SH-SY5Y (cell line): ENCODE measurements around the gene C2CD5.

Experiments used
- GATA2 ChIP-seq: IDR thresholded peaks from 2 replicates; pipeline ENCODE4 v1.6.1; 2011; ENCODE audit warnings: mild to moderate bottlenecking, low read depth, low read length
- GATA3 ChIP-seq: IDR thresholded peaks from 2 replicates; pipeline ENCODE4 v1.6.1; 2011; ENCODE audit warnings: low read depth, mild to moderate bottlenecking, low read length, moderate library complexity

C2CD5 gene

GRCh38 chr12:22541496-22542155 lies 2.7 kb downstream of the C2CD5 start:
- TF ChIP-seq GATA3, result no peak

GRCh38 chr12:22539055-22539454 lies 5.3 kb downstream of the C2CD5 start:
- TF ChIP-seq GATA3, result no peak

GRCh38 chr12:22538311-22538710 lies 6.0 kb downstream of the C2CD5 start:
- TF ChIP-seq GATA2 (no peak), GATA3 (no peak)

GRCh38 chr12:22536971-22537544 lies 7.3 kb downstream of the C2CD5 start:
- TF ChIP-seq GATA2 (no peak), GATA3 (no peak)

GRCh38 chr12:22536346-22536945 lies 7.9 kb downstream of the C2CD5 start:
- TF ChIP-seq GATA2 (no peak), GATA3 (no peak)

GRCh38 chr12:22535478-22535877 lies 8.9 kb downstream of the C2CD5 start:
- TF ChIP-seq GATA3 (no peak), GATA2 (no peak)

GRCh38 chr12:22535038-22535437 lies 9.3 kb downstream of the C2CD5 start:
- TF ChIP-seq GATA2, result no peak
- TF ChIP-seq GATA3, result no peak

- TF ChIP-seq GATA3 (no peak), GATA2 (no peak)
These were observed 11.2 kb downstream of the C2CD5 start for GRCh38 chr12:22533155-22533554.

GRCh38 chr12:22532317-22532716 lies 12.0 kb downstream of the C2CD5 start:
- TF ChIP-seq GATA3 (no peak), GATA2 (no peak)

GRCh38 chr12:22531205-22531604 lies 13.1 kb downstream of the C2CD5 start:
- TF ChIP-seq GATA2 (no peak), GATA3 (no peak)

- TF ChIP-seq GATA2, result no peak
- TF ChIP-seq GATA3, result no peak
These were observed 14.9 kb downstream of the C2CD5 start for GRCh38 chr12:22529281-22530060.

- TF ChIP-seq GATA3 (no peak), GATA2 (no peak)
These were observed 16.3 kb downstream of the C2CD5 start for GRCh38 chr12:22527999-22528398.

- no peak for TF ChIP-seq GATA3
- no peak for TF ChIP-seq GATA2
These were observed 17.5 kb downstream of the C2CD5 start for GRCh38 chr12:22526836-22527235.

GRCh38 chr12:22525426-22525825 lies 18.9 kb downstream of the C2CD5 start:
- no peak for TF ChIP-seq GATA3
- TF ChIP-seq GATA2, result no peak

- TF ChIP-seq GATA2 (no peak), GATA3 (no peak)
These were observed 25.3 kb downstream of the C2CD5 start for GRCh38 chr12:22518998-22519397.
